Cardiac fibroblast (primary cell): ENCODE measurements around the gene PDS5A.
"Not testable (repeated sequence)": the region's sequence is repeated elsewhere in the genome, so short reads cannot be mapped to it uniquely, and the experiment has no call there.

Experiments used
- DNase-seq, 2 donors: peaks; one replicate each; pipeline versions ENCODE4 v3.0.0 to v3.0.0-alpha.2; 2010; ENCODE audit warnings: low read depth in 2 of 2
- H3K4me3 ChIP-seq, 2 donors: replicated peaks in 1 of 2; 1 replicate in 1 of 2; 2 replicates in 1 of 2; pipeline ENCODE4 v1.5.1; 2011; ENCODE audit warnings: low read depth in 2 of 2, low read length in 2 of 2, mild to moderate bottlenecking in 2 of 2, moderate library complexity in 1 of 2
- CTCF ChIP-seq: IDR thresholded peaks from one replicate; pipeline ENCODE4 v1.5.1; 2011; ENCODE audit warnings: low read depth, mild to moderate bottlenecking, low read length, inconsistent platforms

Gene PDS5A

DNA sequence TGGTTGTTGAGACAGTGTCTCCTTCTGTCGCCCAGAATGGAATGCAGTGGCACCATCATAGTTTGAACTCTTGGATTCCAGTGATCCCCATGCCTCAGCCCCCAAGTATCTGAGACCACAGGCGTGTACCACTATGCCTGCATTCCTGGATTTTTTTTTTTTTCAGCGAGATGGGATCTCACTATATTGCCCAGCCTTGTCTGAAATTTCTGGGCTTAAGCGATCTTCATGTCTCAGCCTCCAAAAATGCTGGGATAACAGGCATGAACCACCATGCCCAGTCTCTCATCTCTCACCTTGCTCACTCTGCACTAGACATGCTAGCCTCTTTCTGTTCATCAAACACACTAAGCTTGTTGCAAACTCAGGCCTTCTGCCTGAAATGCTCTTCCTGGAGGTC is 175.7 kb downstream of the PDS5A start:
- no peak for DNase-seq
- H3K4me3 ChIP-seq: no peak overlapping the region
- TF ChIP-seq CTCF: no peak

DNA sequence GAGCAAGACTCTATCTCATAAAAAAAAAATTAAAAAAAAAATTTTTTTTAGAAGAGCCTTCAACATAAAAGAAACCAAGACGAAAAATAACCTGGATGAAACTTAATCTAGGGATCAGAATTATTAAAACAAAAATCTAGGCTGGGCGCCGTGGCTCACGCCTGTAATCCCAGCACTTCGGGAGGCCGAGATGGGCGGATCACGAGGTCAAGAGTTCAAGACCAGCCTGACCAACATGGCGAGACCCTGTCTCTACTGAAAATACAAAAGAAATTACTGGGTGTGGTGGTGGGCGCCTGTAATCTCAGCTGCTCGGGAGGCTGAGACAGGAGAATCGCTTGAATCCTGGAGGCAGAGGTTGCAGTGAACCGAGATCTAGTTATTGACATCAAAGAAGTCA is 184.7 kb downstream of the PDS5A start:
- H3K4me3 ChIP-seq, DNase-seq: not testable (repeated sequence)

DNA sequence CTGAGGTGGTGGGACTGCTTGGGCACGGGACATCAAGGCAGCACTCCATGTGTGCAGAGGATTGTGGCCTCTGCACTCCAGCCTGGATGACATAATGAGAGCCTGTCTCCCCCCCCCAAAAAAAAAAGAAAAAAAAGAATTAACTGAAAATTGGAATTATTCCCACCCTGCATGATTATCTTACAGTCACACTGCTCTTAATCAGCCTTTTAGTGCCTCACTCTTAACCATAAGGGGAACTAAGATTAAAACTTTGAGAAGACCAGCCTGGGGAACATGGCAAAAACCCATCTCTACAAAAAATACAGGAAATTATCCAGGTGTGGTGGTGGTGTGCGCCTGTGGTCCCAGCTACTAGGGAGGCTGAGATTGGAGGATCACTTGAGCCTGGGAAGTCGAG is 185.2 kb downstream of the PDS5A start:
- TF ChIP-seq CTCF: no peak
- no peak for DNase-seq

DNA sequence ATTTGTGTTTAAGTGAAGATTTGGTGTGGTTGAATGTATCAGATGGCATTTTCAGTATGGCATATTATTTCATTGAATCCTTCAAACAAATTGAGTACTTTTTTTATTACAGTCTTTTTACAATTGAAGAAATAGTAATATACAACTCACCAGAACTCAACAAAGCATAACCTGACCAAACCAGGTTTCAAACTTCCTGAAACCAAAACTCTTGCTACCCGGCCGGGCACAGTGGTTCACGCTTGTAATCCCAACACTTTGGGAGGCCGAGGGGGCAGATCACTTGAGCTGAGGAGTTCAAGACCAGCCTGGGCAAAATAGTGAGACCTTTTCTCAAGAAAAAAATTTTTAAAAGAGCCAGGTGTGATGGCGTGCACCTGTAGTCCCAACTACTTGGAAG is 185.6 kb downstream of the PDS5A start:
- TF ChIP-seq CTCF: no peak
- DNase-seq: no peak
- no peak overlapping the region for H3K4me3 ChIP-seq

More for the DNA sequence above, 185.2 kb downstream of the PDS5A start:
- H3K4me3 ChIP-seq: no peak overlapping the region

DNA sequence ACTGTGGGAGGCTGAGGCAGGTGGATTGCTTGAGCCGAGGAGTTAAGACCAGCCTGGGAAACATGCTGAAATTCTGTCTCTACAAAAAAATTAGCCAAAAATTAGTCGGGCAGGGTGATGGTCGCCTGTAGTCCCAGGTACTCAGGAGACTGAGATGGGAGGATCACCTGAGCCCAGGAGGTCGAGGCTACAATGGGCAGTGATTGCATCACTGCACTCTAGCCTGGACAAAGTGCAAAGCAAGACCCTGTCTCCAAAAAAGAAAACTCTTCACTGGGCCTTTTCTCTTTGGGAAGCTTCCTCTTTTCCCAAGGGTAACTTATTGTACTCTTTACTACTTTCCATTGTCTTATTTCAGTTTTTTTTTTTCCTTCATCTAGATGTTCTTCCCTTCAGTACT is 190.9 kb downstream of the PDS5A start:
- no peak overlapping the region for H3K4me3 ChIP-seq
- TF ChIP-seq CTCF: no peak
- DNase-seq: no peak

GRCh38 chr4:39785083-39785482 is 192.6 kb downstream of the PDS5A start:
- no peak overlapping the region for H3K4me3 ChIP-seq
- no peak for DNase-seq
- TF ChIP-seq CTCF: no peak

DNA sequence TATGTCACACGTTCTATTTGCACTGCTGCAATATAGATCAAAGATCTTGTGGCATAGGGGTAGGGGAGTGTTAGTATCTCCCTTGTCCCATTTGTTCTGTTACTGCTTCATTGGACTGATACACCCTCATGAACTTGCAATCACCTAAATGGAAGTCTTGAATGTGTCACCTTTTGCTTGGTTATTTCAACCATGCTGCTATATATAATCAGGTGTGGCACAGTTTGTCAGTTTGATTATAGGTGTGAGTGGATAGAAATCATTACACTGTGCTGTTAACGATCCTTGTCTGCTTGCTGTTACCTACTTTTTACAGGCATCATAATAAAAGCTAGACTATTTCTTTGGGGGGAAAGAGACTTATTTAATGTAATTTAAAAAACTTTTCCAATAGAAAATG is 195.7 kb downstream of the PDS5A start:
- not testable (repeated sequence) for H3K4me3 ChIP-seq, DNase-seq
